Measurements from ENCODE around the gene ACSL5. TPM values are rescaled to one million over a fixed set of nuclear protein-coding genes. Genes with fewer than 3 reads are reported as not detected.

Gene ACSL5
- total and polyA plus RNA-seq, 2 donors (not counting 1 experiment from before 2014, with no cell fraction given): 31.5 to 36.2 TPM

GRCh38 chr10:112349521-112350085 is 24.3 kb upstream of the ACSL5 start:
- no peak overlapping the region for H2AFZ ChIP-seq (ENCODE audit: insufficient read depth, low read depth, low read length, poor library complexity, severe bottlenecking)
- no peaks in the 10 kb centered on the region for H3K79me2 ChIP-seq (ENCODE audit: control insufficient read depth, insufficient read depth, low read length)
- H3K4me1 ChIP-seq (ENCODE audit: control insufficient read depth in 2 of 2, insufficient read depth in 2 of 2, low read length in 2 of 2): no peaks in the 10 kb centered on the region
- no peak for DNase-seq
- ChIA-PET POLR2A (interaction anchor here (0.7 kb wide), 1 partner anchor 326 kb away, joined by 6 read pairs; no protein-coding TSS in a partner anchor), CTCF (no interaction called here)
- Mint-ChIP-seq H3K27me3 (no peaks in the 10 kb centered on the region), H3K27ac (no peak overlapping the region), H3K4me1 (no peaks in the 10 kb centered on the region), H3K9me3 (ENCODE audit: insufficient read depth) (no peaks in the 10 kb centered on the region), H3K4me3 (no peak overlapping the region)
- no peak for ATAC-seq (ENCODE audit: low read depth)
- no peak overlapping the region for H3K4me2 ChIP-seq (replicated peaks; ENCODE audit: low read depth, low read length, poor library complexity, severe bottlenecking)
- 94% methylated on average over 42 of the region's 46 CpGs for WGBS (ENCODE audit: insufficient coverage)
- no peaks in the 10 kb centered on the region for H3K36me3 ChIP-seq (replicated peaks in 1 of 2; ENCODE audit: control extremely low read depth in 1 of 2, control insufficient read depth in 1 of 2, extremely low read depth in 1 of 2, insufficient read depth in 2 of 2, low read length in 1 of 2)
- H3K9ac ChIP-seq (ENCODE audit: low read length): no peak overlapping the region
- peaks cover 0 to 4% (median 0%) of the 10 kb centered on the region in 3 donors for H3K9me3 ChIP-seq (ENCODE audit: control extremely low read depth in 1 of 3, control insufficient read depth in 2 of 3, insufficient read depth in 1 of 3, low read length in 2 of 3)
- TF ChIP-seq EZH2 (IDR thresholded peaks at IDR 0.05; ENCODE audit: borderline replicate concordance, insufficient read depth, low read depth, low read length, poor library complexity, severe bottlenecking): no peak
- TF ChIP-seq CTCF (IDR thresholded peaks at IDR 0.05): no peak
- H4K20me1 ChIP-seq (ENCODE audit: control insufficient read depth, insufficient read depth, low read length, poor library complexity, severe bottlenecking): no peaks in the 10 kb centered on the region
- intact Hi-C loops (cut with micrococcal nuclease): no loop called here
- no peaks in the 10 kb centered on the region for H3K27me3 ChIP-seq (replicated peaks in 1 of 4; ENCODE audit: control extremely low read depth in 1 of 4, control insufficient read depth in 3 of 4, insufficient read depth in 4 of 4, low read length in 3 of 4)
- H3K4me3 ChIP-seq (ENCODE audit: control extremely low read depth in 1 of 5, extremely low read depth in 1 of 5, insufficient read depth in 1 of 5, low read depth in 2 of 5, low read length in 4 of 5): no peak overlapping the region
- H3K27ac ChIP-seq (ENCODE audit: low read length in 2 of 2): no peak overlapping the region

GRCh38 chr10:112351146-112351545 is 22.8 kb upstream of the ACSL5 start:
- 90% methylated on average over 6 of the region's 8 CpGs for WGBS (ENCODE audit: insufficient coverage)
- DNase-seq: no peak

More at GRCh38 chr10:112351146-112351545, 22.8 kb upstream of the ACSL5 start:
- Histone ChIP-seq H3K36me3 (replicated peaks in 1 of 2; ENCODE audit: control extremely low read depth in 1 of 2, control insufficient read depth in 1 of 2, extremely low read depth in 1 of 2, insufficient read depth in 2 of 2, low read length in 1 of 2) (no peaks in the 10 kb centered on the region), H3K79me2 (ENCODE audit: control insufficient read depth, insufficient read depth, low read length) (no peaks in the 10 kb centered on the region), H3K4me1 (ENCODE audit: control insufficient read depth in 2 of 2, insufficient read depth in 2 of 2, low read length in 2 of 2) (no peaks in the 10 kb centered on the region), H3K9me3 (ENCODE audit: control extremely low read depth in 1 of 3, control insufficient read depth in 2 of 3, insufficient read depth in 1 of 3, low read length in 2 of 3) (peaks cover 0 to 4% (median 0%) of the 10 kb centered on the region in 3 donors), H2AFZ (ENCODE audit: insufficient read depth, low read depth, low read length, poor library complexity, severe bottlenecking) (no peak overlapping the region), H3K9ac (ENCODE audit: low read length) (no peak overlapping the region), H3K27ac (ENCODE audit: low read length in 2 of 2) (no peak overlapping the region), H3K4me3 (ENCODE audit: control extremely low read depth in 1 of 5, extremely low read depth in 1 of 5, insufficient read depth in 1 of 5, low read depth in 2 of 5, low read length in 4 of 5) (no peak overlapping the region), H3K27me3 (replicated peaks in 1 of 4; ENCODE audit: control extremely low read depth in 1 of 4, control insufficient read depth in 3 of 4, insufficient read depth in 4 of 4, low read length in 3 of 4) (no peaks in the 10 kb centered on the region), H4K20me1 (ENCODE audit: control insufficient read depth, insufficient read depth, low read length, poor library complexity, severe bottlenecking) (no peaks in the 10 kb centered on the region), H3K4me2 (replicated peaks; ENCODE audit: low read depth, low read length, poor library complexity, severe bottlenecking) (no peak overlapping the region)
- POLR2A ChIA-PET: no interaction called here
- Mint-ChIP-seq H3K27ac (no peak overlapping the region), H3K9me3 (ENCODE audit: insufficient read depth) (no peaks in the 10 kb centered on the region), H3K4me1 (no peaks in the 10 kb centered on the region), H3K4me3 (no peak overlapping the region), H3K27me3 (no peaks in the 10 kb centered on the region)
- CTCF ChIA-PET: no interaction called here
- intact Hi-C loops (cut with micrococcal nuclease): no loop called here
- no peak for ATAC-seq (ENCODE audit: low read depth)
- TF ChIP-seq EZH2 (IDR thresholded peaks at IDR 0.05; ENCODE audit: borderline replicate concordance, insufficient read depth, low read depth, low read length, poor library complexity, severe bottlenecking): no peak
- no peak for TF ChIP-seq CTCF (IDR thresholded peaks at IDR 0.05)

Data from B cell (primary cell).